GM12875 (cell line): ENCODE measurements around the gene ATP12A.

Experiments
- H3K4me3 ChIP-seq: one replicate; pipeline ENCODE4 v1.5.1; 2011; ENCODE audit warnings: low read depth, low read length, control low read depth
- CTCF ChIP-seq: IDR thresholded peaks from 2 replicates; pipeline ENCODE4 v1.5.1; 2011; ENCODE audit warnings: low read depth, mild to moderate bottlenecking, control low read depth, inconsistent platforms, low read length, moderate library complexity, borderline replicate concordance; ENCODE audit not compliant: insufficient read depth

Gene ATP12A

DNA sequence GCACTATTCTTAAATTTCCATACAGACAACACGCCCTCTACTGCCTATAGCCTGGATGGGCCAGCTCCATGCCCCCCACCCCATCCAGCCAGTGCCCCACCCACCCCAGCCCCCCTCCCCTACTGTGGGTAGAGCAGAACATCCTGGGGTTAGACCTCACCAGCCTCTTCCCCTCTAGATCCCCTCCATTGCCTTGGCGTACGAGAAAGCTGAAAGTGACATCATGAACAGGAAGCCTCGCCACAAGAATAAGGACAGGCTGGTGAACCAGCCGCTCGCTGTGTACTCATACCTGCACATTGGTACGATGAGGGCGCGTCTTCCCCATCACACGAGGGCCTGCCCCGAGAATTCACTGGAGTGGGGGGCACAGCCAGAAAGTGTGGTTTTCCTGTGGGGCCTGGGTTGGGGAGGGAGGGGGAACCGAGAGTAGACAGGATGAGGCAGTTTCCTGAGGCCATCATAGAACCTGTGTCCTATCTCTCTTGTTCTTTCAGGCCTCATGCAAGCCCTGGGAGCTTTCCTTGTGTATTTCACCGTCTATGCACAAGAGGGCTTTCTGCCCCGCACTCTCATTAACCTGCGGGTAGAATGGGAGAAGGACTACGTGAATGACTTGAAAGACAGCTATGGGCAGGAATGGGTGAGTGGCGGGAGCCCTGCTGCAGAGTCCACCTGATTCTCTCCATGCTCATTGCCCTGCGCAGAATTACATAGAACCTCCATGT is 29.1 kb downstream of the ATP12A start:
- peak overlapping the region; percentile 23 for H3K4me3 ChIP-seq
- no peak for TF ChIP-seq CTCF

GRCh38 chr13:24713022-24713421 is 32.8 kb downstream of the ATP12A start:
- TF ChIP-seq CTCF, result no peak

GRCh38 chr13:24716011-24716410 is 35.8 kb downstream of the ATP12A start:
- no peak overlapping the region for H3K4me3 ChIP-seq
- TF ChIP-seq CTCF, result no peak

More at GRCh38 chr13:24713022-24713421, 32.8 kb downstream of the ATP12A start:
- H3K4me3 ChIP-seq, result no peak overlapping the region

DNA sequence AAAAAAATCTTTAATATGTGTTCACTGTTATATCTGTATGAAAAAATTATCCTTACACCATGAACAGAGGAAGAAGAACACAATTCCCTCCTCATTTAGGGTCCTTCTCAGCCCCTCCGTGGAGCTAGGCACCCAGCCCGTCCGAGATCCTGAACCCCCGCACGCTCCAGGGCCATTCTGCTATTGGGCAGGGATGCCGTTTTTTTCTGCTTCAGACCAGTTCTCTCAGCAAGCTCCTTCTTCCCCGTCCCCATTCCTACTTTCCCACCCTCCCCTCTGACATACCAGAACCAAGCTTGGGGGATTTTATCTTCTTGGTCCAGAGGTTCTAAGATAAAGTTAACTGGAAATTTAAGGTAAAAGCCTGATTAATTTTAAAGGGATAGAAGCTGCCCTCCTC is 36.2 kb downstream of the ATP12A start:
- H3K4me3 ChIP-seq, result no peak overlapping the region
- no peak for TF ChIP-seq CTCF

- no peak for TF ChIP-seq CTCF
- no peak overlapping the region for H3K4me3 ChIP-seq
Measured at GRCh38 chr13:24717217-24717616, 37.0 kb downstream of the ATP12A start.

DNA sequence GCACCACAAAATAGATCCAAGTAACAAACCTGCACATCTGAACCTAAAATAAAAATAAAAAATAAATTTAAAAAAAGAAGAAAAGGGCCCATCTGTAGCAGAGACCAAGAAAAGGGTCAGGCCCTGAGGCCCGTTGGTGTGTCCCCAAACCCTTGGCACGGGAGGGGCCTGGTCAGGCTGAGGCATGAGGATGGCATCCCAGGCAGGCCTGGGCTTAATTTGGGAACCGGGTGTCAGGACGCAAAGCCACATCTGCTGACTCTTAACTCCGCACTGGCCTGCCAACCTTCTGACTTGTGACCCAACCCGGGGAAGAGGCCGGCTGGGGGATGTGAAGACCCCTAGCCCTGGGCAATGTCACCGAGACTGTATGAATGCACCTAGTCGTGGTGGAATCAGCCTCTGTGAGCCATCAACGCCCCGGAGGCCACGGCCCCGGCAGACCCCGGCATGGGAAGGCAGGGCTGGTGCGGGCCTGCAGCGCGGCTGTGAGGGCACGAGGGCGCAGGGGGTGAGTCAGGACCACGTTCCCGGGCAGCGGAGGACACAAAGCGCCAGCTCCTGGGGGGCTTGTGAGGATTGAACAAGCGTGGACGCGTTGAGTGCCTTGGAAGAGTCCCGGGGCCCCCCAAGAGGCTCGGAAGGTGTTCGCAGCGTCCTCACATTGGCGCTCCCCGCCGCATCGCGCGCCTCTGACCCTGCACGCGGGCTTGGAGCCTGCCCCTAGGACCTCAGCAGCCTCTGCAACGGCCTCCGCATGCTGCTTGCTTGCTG is 38.2 kb downstream of the ATP12A start:
- TF ChIP-seq CTCF, result no peak

DNA sequence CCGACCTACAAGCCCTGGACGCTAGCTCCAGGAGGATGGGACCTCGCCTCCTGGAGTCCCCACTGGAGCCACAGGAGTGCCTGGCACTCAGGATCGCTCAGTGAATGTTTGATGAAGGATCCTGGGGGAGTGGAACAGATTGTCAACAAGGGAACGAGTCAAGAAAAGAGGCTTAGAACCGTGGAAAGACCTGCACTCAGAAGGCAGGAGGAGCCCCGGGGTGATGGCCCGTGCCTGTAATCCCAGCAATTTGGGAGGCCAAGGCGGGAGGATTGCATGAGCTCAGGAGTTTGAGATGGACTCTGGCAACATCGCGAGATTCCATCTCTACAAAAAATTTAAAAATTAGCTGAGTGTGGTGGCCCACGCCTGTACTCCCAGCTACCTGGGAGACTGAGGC is 38.9 kb downstream of the ATP12A start:
- no peak for TF ChIP-seq CTCF
- H3K4me3 ChIP-seq, result no peak overlapping the region

More for the DNA sequence above, 38.2 kb downstream of the ATP12A start:
- H3K4me3 ChIP-seq, result no peak overlapping the region
